T-cell (primary cell): ENCODE measurements around the gene CLCC1. TPM values are rescaled to one million over a fixed set of nuclear protein-coding genes. Genes with fewer than 3 reads are reported as not detected.

Experiments used
- ATAC-seq, 4 experiments: fragments of 200-7000 bp in 3 of 4; fragments of 150-1000 bp in 1 of 4; cut with Tn5 transposase; replicated peaks in 1 of 4; 1 replicate in 3 of 4; 2 replicates in 1 of 4; pipeline ENCODE4 v1.10.0; 2021; ENCODE audit warnings: moderate library complexity in 3 of 4, mild to moderate bottlenecking in 2 of 4, moderate number of reproducible peaks in 1 of 4
- CTCF ChIA-PET, 2 donors: fragments of 300-600 bp; sonication (Branson Sonifier 250); formaldehyde crosslinking; loops; one replicate each; lab custom pipeline; 2022; ENCODE audit warnings: antibody characterized with exemption in 2 of 2; lab: Charles Lee
- POLR2A ChIA-PET, 2 donors: fragments of 300-600 bp; sonication (Branson Sonifier 250); formaldehyde crosslinking; loops; one replicate each; lab custom pipeline; 2022; ENCODE audit warnings: antibody characterized with exemption in 2 of 2; lab: Charles Lee
- DNase-seq, 35 experiments: peaks; one replicate each; pipeline versions ENCODE4 v3.0.0 to v3.0.0-alpha.2; 2013 to 2023
- H3K27ac ChIP-seq: one replicate; pipeline ENCODE4 v1.5.1; 2013; ENCODE audit warnings: low read length
- H3K27me3 ChIP-seq, 2 experiments: replicated peaks in 1 of 2; 1 replicate in 1 of 2; 2 replicates in 1 of 2; pipeline versions ENCODE4 v1.6.1 to v1.7.0; 2013; ENCODE audit warnings: low read length in 1 of 2, mixed read lengths in 1 of 2; ENCODE audit not compliant: control insufficient read depth in 2 of 2, insufficient read depth in 2 of 2; ENCODE audit errors: extremely low read depth in 1 of 2
- H3K36me3 ChIP-seq, 2 donors: 1 replicate in 1 of 2; 2 replicates in 1 of 2; pipeline versions ENCODE4 v1.6.1 to v1.7.0; 2013; ENCODE audit warnings: low read length in 1 of 2; ENCODE audit not compliant: control insufficient read depth in 2 of 2, insufficient read depth in 1 of 2; ENCODE audit errors: extremely low read depth in 1 of 2
- H3K4me1 ChIP-seq, 2 experiments: 1 replicate in 1 of 2; 2 replicates in 1 of 2; pipeline versions ENCODE4 v1.6.1 to v1.7.0; 2013; ENCODE audit warnings: low read length in 2 of 2, mixed read lengths in 1 of 2; ENCODE audit not compliant: insufficient read depth in 2 of 2, control insufficient read depth in 1 of 2; ENCODE audit errors: extremely low read depth in 1 of 2
- H3K4me3 ChIP-seq, 2 donors: 1 replicate in 1 of 2; 2 replicates in 1 of 2; pipeline versions ENCODE4 v1.5.1 to v1.7.0; 2013; ENCODE audit warnings: mild to moderate bottlenecking in 2 of 2, low read length in 1 of 2, moderate library complexity in 1 of 2; ENCODE audit not compliant: control insufficient read depth in 1 of 2; ENCODE audit errors: extremely low read depth in 1 of 2
- H3K9me3 ChIP-seq: 2 replicates; pipeline ENCODE4 v1.7.0; 2013
- H3K27ac Mint-ChIP-seq, 2 donors: one replicate each; pipeline ENCODE4 v1.8.0; 2020 to 2021; ENCODE audit warnings: mild to moderate bottlenecking in 2 of 2, mixed read lengths in 2 of 2
- H3K27me3 Mint-ChIP-seq, 2 donors: one replicate each; pipeline ENCODE4 v1.8.0; 2021 to 2022; ENCODE audit warnings: mixed read lengths in 2 of 2
- H3K36me3 Mint-ChIP-seq: one replicate; pipeline ENCODE4 v1.8.0; 2021; ENCODE audit warnings: mixed read lengths
- H3K4me1 Mint-ChIP-seq, 3 donors: one replicate each; pipeline ENCODE4 v1.8.0; 2020 to 2022; ENCODE audit warnings: mixed read lengths in 3 of 3, mild to moderate bottlenecking in 1 of 3
- H3K4me3 Mint-ChIP-seq, 3 donors: one replicate each; pipeline ENCODE4 v1.8.0; 2020 to 2022; ENCODE audit warnings: mild to moderate bottlenecking in 3 of 3, mixed read lengths in 3 of 3, moderate library complexity in 3 of 3
- H3K9me3 Mint-ChIP-seq, 3 donors: one replicate each; pipeline ENCODE4 v1.8.0; 2020 to 2022; ENCODE audit warnings: mixed read lengths in 3 of 3
- WGBS: methylation state at CpG from one replicate; pipeline ENCODE4 v1.1.5; 2013; ENCODE audit warnings: missing lambda C conversion rate; ENCODE audit not compliant: insufficient coverage; 5-methylcytosine and 5-hydroxymethylcytosine counted together
- total RNA-seq, 35 experiments: library from RNA in 6 of 35; stranded (reverse) in 6 of 35; fragments of 120-200 nt in 1 of 35; gene quantifications; one replicate each; pipeline versions ENCODE4 v1.2.1 to v1.2.4 and lab custom pipeline; 2013 to 2026

CLCC1 gene
- total RNA-seq, 5 donors from 2014 or later (not counting 1 experiment from before 2014, with no cell fraction given): 14.3 to 33.3 (median 22.4) TPM

- no peak for ATAC-seq
- WGBS: 90% methylated on average over 3 of the region's 3 CpGs
- POLR2A ChIA-PET: no interaction called here
- Mint-ChIP-seq H3K4me3 (peak overlapping the region in 1 of 3 donors; percentile 53), H3K36me3 (peaks cover 40% of the 10 kb centered on the region), H3K4me1 (peaks cover 45 to 58% (median 48%) of the 10 kb centered on the region in 3 donors), H3K9me3 (no peaks in the 10 kb centered on the region), H3K27ac (peak overlapping the region in 1 of 2 donors; percentile 28), H3K27me3 (no peaks in the 10 kb centered on the region)
- H3K27ac ChIP-seq: no peak overlapping the region
- no peak overlapping the region for H3K4me3 ChIP-seq
- H3K4me1 ChIP-seq: peaks cover 13 to 35% of the 10 kb centered on the region in 2 experiments
- no peaks in the 10 kb centered on the region for H3K36me3 ChIP-seq
- no peaks in the 10 kb centered on the region for H3K9me3 ChIP-seq
- no peak for DNase-seq
- H3K27me3 ChIP-seq: peaks cover 0 to 4% of the 10 kb centered on the region in 2 experiments
- CTCF ChIA-PET: no interaction called here
Measured at GRCh38 chr1:108955881-108956280, 7.4 kb downstream of the CLCC1 start.

DNA sequence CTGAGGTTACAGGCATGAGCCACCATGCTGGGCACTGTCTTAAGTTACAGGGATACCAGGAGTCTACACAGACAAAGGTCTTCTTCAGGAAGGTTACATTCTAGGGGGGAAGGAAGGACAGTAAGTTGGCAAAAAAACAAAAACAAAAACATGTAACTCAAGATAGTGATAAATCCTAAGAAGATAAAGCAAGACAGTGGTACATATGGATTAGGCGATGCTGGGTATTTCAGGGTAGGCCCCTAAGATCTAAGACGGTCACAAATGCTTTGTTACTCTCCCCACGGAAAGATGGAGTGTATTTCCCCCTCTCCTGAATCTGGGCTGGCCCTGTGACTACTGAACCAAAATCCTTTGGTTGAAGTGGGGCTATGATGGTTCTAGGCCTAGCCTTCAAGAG lies 8.2 kb downstream of the CLCC1 start:
- no peaks in the 10 kb centered on the region for H3K27me3 Mint-ChIP-seq
- POLR2A ChIA-PET: no interaction called here
- Histone ChIP-seq H3K4me1 (peaks cover 13 to 32% of the 10 kb centered on the region in 2 experiments), H3K36me3 (no peaks in the 10 kb centered on the region), H3K27me3 (peaks cover 0 to 4% of the 10 kb centered on the region in 2 experiments), H3K4me3 (no peak overlapping the region), H3K9me3 (no peaks in the 10 kb centered on the region), H3K27ac (no peak overlapping the region)
- peak overlapping the region in 1 of 3 donors; percentile 9 for H3K4me3 Mint-ChIP-seq
- CTCF ChIA-PET: no interaction called here
- ATAC-seq: no peak
- no peak for DNase-seq
- H3K27ac Mint-ChIP-seq: no peak overlapping the region
- no CpG with 5 or more reads among the region's 3 CpGs for WGBS
- H3K9me3 Mint-ChIP-seq: no peaks in the 10 kb centered on the region
- H3K36me3 Mint-ChIP-seq: peaks cover 36% of the 10 kb centered on the region
- peaks cover 37 to 50% (median 41%) of the 10 kb centered on the region in 3 donors for H3K4me1 Mint-ChIP-seq

DNA sequence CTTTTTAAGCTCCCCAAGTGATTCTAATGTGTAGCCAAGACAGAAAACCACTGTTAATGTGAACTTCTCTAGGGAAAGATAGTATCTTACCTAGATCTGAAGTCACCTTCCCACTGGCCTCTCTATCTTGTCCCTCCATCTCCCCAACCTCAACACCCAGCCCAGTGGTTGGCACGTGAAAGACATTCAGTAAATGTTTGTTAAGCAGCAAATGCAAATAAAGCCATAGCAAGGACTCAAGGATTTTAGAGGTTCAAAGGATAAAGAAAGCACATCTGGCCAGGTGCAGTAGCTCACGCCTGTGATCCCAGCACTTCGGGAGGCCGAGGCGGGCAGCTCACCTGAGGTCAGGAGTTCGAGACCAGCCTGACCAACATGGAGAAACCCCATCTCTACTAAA lies 9.8 kb downstream of the CLCC1 start:
- ATAC-seq (no peak), DNase-seq (no peak)
- Histone ChIP-seq H3K27me3 (no peaks in the 10 kb centered on the region), H3K36me3 (no peaks in the 10 kb centered on the region), H3K27ac (no peak overlapping the region), H3K9me3 (no peaks in the 10 kb centered on the region), H3K4me3 (no peak overlapping the region), H3K4me1 (peaks cover 13 to 29% of the 10 kb centered on the region in 2 experiments)
- H3K27me3 Mint-ChIP-seq: no peaks in the 10 kb centered on the region
- H3K36me3 Mint-ChIP-seq: peaks cover 39% of the 10 kb centered on the region
- no peak overlapping the region for H3K4me3 Mint-ChIP-seq
- ChIA-PET CTCF (interaction anchor here in 1 of 2 donors (0.7 kb wide), 1 partner anchor 143 kb away, joined by 3 read pairs; no protein-coding TSS in a partner anchor), POLR2A (no interaction called here)
- no peak overlapping the region for H3K27ac Mint-ChIP-seq
- H3K9me3 Mint-ChIP-seq: no peaks in the 10 kb centered on the region
- 100% methylated on average over 2 of the region's 6 CpGs for WGBS
- H3K4me1 Mint-ChIP-seq: peaks cover 43 to 51% (median 44%) of the 10 kb centered on the region in 3 donors

GRCh38 chr1:108951242-108951641 lies 12.0 kb downstream of the CLCC1 start:
- POLR2A ChIA-PET: interaction anchor here in 1 of 2 donors (0.7 kb wide), 1 partner anchor 10 kb away, joined by 5 read pairs; no protein-coding TSS in a partner anchor
- Mint-ChIP-seq H3K9me3 (no peaks in the 10 kb centered on the region), H3K4me1 (peaks cover 24 to 37% (median 29%) of the 10 kb centered on the region in 3 donors), H3K27ac (no peak overlapping the region), H3K36me3 (peaks cover 48% of the 10 kb centered on the region), H3K27me3 (no peaks in the 10 kb centered on the region), H3K4me3 (no peak overlapping the region)
- Histone ChIP-seq H3K9me3 (no peaks in the 10 kb centered on the region), H3K27me3 (no peaks in the 10 kb centered on the region), H3K4me3 (no peak overlapping the region), H3K4me1 (peaks cover 0 to 9% of the 10 kb centered on the region in 2 experiments), H3K36me3 (peaks cover 3 to 6% of the 10 kb centered on the region in 2 donors), H3K27ac (no peak overlapping the region)
- no peak for ATAC-seq
- 100% methylated on average over 2 of the region's 3 CpGs for whole genome bisulfite sequencing
- no peak for DNase-seq
- CTCF ChIA-PET: interaction anchor here in 1 of 2 donors (1.0 kb wide), 1 partner anchor 12 kb away, joined by 8 read pairs; the partner anchor contains the start of gene CLCC1

- ChIA-PET CTCF (interaction anchor here (0.5 to 0.7 kb wide), 3 partner anchors 13 to 359 kb away, joined by 3 to 6 read pairs (median 4); partner anchors contain the start of gene CLCC1 (in 1 of the 2)), POLR2A (no interaction called here)
- Histone ChIP-seq H3K4me1 (no peaks in the 10 kb centered on the region), H3K36me3 (peaks cover 3 to 10% of the 10 kb centered on the region in 2 donors), H3K4me3 (no peak overlapping the region), H3K27me3 (no peaks in the 10 kb centered on the region), H3K9me3 (no peaks in the 10 kb centered on the region), H3K27ac (no peak overlapping the region)
- ATAC-seq: no peak
- Mint-ChIP-seq H3K36me3 (peaks cover 42% of the 10 kb centered on the region), H3K9me3 (no peaks in the 10 kb centered on the region), H3K4me1 (peaks cover 16 to 21% (median 18%) of the 10 kb centered on the region in 3 donors), H3K4me3 (no peak overlapping the region), H3K27me3 (no peaks in the 10 kb centered on the region), H3K27ac (peak overlapping the region in 1 of 2 donors; percentile 44)
- no peak for DNase-seq
- WGBS: no CpG with 5 or more reads among the region's 4 CpGs
Measured at GRCh38 chr1:108949044-108949443, 14.2 kb downstream of the CLCC1 start.

DNA sequence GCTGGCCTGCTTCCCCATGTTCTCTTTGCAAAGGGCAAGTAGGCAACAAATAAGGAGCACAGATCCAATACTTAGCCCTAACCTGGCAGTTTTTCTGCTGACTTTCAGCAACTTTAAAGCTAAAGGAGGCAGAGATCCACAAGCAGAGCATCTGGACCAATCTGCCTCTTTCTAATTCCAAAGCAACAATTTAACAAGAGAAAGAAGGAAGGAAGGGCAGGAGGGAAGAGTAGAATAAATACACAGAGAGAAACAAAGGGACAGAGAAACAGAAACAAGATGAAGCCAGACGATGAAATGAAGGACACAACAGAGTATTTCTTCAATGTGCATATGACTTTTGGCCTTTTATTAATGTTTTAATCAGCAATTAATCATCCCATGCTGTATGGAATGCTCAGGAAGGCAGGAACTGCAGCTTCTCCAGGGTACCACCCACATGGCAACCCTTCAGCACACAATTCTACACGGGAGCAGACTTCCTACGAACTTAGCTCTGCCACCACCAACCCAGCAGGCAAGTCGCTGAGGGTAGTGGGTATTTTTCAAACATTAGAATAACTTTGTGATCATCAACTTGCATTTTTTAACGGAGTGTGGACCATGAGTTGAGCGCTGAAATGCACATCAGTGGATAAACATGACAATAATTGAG lies 15.3 kb downstream of the CLCC1 start:
- Mint-ChIP-seq H3K27me3 (no peaks in the 10 kb centered on the region), H3K27ac (no peak overlapping the region), H3K4me3 (no peak overlapping the region), H3K4me1 (peaks cover 10 to 16% (median 16%) of the 10 kb centered on the region in 3 donors), H3K36me3 (peaks cover 42% of the 10 kb centered on the region), H3K9me3 (no peaks in the 10 kb centered on the region)
- Histone ChIP-seq H3K36me3 (peaks cover 3 to 18% of the 10 kb centered on the region in 2 donors), H3K27ac (no peak overlapping the region), H3K9me3 (no peaks in the 10 kb centered on the region), H3K4me1 (no peaks in the 10 kb centered on the region), H3K4me3 (no peak overlapping the region), H3K27me3 (no peaks in the 10 kb centered on the region)
- DNase-seq: no peak
- WGBS: 56% methylated on average over 2 of the region's 6 CpGs
- ChIA-PET POLR2A (no interaction called here), CTCF (interaction anchor here in 1 of 2 donors (0.7 kb wide), 1 partner anchor 358 kb away, joined by 4 read pairs; no protein-coding TSS in a partner anchor)
- ATAC-seq: no peak
